WTC11 (cell line): ENCODE measurements around the gene WTIP. TPM values are rescaled to one million over a fixed set of nuclear protein-coding genes. Genes with fewer than 3 reads are reported as not detected.
A peak's percentile ranks its signal among the peaks of the same experiment; 100 is the strongest.

Source experiments
- ATAC-seq: fragments of 200-7000 bp; cut with Tn5 transposase; 2 replicates; pipeline ENCODE4 v1.10.0; 2021; ENCODE audit warnings: mild to moderate bottlenecking, moderate library complexity
- CTCF ChIA-PET: fragments of 300-600 bp; sonication (Branson Sonifier 250); formaldehyde crosslinking; loops from one replicate; lab custom pipeline; 2021; ENCODE audit warnings: antibody characterized with exemption; lab: Charles Lee
- POLR2A ChIA-PET: fragments of 350-600 bp; sonication (Branson Sonifier 250); formaldehyde crosslinking; loops from one replicate; lab custom pipeline; 2021; ENCODE audit warnings: antibody characterized with exemption; lab: Charles Lee
- DNase-seq: peaks from one replicate; pipeline ENCODE4 v3.0.0; 2021; ENCODE audit warnings: low spot score
- H3K27ac Mint-ChIP-seq: 2 replicates; pipeline ENCODE4 v1.8.0; 2021; ENCODE audit warnings: mixed read lengths
- H3K27me3 Mint-ChIP-seq: 2 replicates; pipeline ENCODE4 v1.8.0; 2021; ENCODE audit warnings: low read depth, mild to moderate bottlenecking, moderate library complexity, mixed read lengths
- H3K36me3 Mint-ChIP-seq: 2 replicates; pipeline ENCODE4 v1.8.0; 2021; ENCODE audit warnings: mixed read lengths
- H3K4me1 Mint-ChIP-seq: 2 replicates; pipeline ENCODE4 v1.8.0; 2022; ENCODE audit warnings: mixed read lengths
- H3K4me3 Mint-ChIP-seq: 2 replicates; pipeline ENCODE4 v1.8.0; 2021; ENCODE audit warnings: mild to moderate bottlenecking, moderate library complexity, mixed read lengths
- H3K9me3 Mint-ChIP-seq: 2 replicates; pipeline ENCODE4 v1.8.0; 2021; ENCODE audit warnings: mixed read lengths
- ATF1 ChIP-seq: sonication (generic); formaldehyde crosslinking; IDR thresholded peaks from 2 replicates; pipeline ENCODE4 v1.8.1; 2023; ENCODE audit warnings: mild to moderate bottlenecking, moderate library complexity, missing genetic modification reagents
- FOXJ3 ChIP-seq: sonication (generic); formaldehyde crosslinking; IDR thresholded peaks from 2 replicates; pipeline ENCODE4 v1.9.0; 2021; ENCODE audit warnings: missing genetic modification reagents, mild to moderate bottlenecking, borderline replicate concordance
- GRHL2 ChIP-seq: fragments of 250-450 bp; sonication (Bioruptor Pico); IDR thresholded peaks from 2 replicates; pipeline ENCODE4 v1.8.0; 2022; ENCODE audit warnings: mild to moderate bottlenecking, moderate library complexity; ENCODE audit not compliant: insufficient replicate concordance, severe bottlenecking
- GTF2I ChIP-seq: fragments of 250-450 bp; sonication (Bioruptor Pico); conservative IDR thresholded peaks from 2 replicates; pipeline ENCODE4 v1.4.0; 2021; ENCODE audit warnings: mild to moderate bottlenecking
- HMGA2 ChIP-seq: fragments of 250-450 bp; sonication (Bioruptor Pico); IDR thresholded peaks from 2 replicates; pipeline ENCODE4 v1.4.0; 2021; ENCODE audit warnings: mild to moderate bottlenecking, moderate library complexity
- MYBL2 ChIP-seq: sonication (generic); formaldehyde crosslinking; IDR thresholded peaks from 2 replicates; pipeline ENCODE4 v1.8.1; 2023; ENCODE audit warnings: mild to moderate bottlenecking, moderate library complexity, missing genetic modification reagents
- NFYB ChIP-seq: sonication (generic); formaldehyde crosslinking; conservative IDR thresholded peaks from 2 replicates; pipeline ENCODE4 v1.8.0; 2022; ENCODE audit warnings: low read depth, missing genetic modification reagents
- OVOL2 ChIP-seq: fragments of 250-450 bp; sonication (Bioruptor Pico); IDR thresholded peaks from 2 replicates; pipeline ENCODE4 v1.9.0; 2021; ENCODE audit warnings: mild to moderate bottlenecking, borderline replicate concordance
- PRRX2 ChIP-seq: fragments of 250-450 bp; sonication (Bioruptor Pico); IDR thresholded peaks from 2 replicates; pipeline ENCODE4 v1.8.0; 2021; ENCODE audit warnings: mild to moderate bottlenecking
- RORB ChIP-seq: fragments of 250-450 bp; sonication (Bioruptor Pico); IDR thresholded peaks from 2 replicates; pipeline ENCODE4 v1.9.0; 2021; ENCODE audit warnings: mild to moderate bottlenecking
- TP53 ChIP-seq: sonication (generic); formaldehyde crosslinking; IDR thresholded peaks from 2 replicates; pipeline ENCODE4 v1.8.1; 2023; ENCODE audit warnings: mild to moderate bottlenecking, missing genetic modification reagents
- ZBTB21 ChIP-seq: sonication (generic); formaldehyde crosslinking; IDR thresholded peaks from 2 replicates; pipeline ENCODE4 v1.8.1; 2023; ENCODE audit warnings: mild to moderate bottlenecking, missing genetic modification reagents, borderline replicate concordance
- ZNF232 ChIP-seq: sonication (generic); formaldehyde crosslinking; IDR thresholded peaks from 2 replicates; pipeline ENCODE4 v1.8.0; 2022; ENCODE audit warnings: mild to moderate bottlenecking, missing genetic modification reagents
- ZNF423 ChIP-seq: fragments of 250-450 bp; sonication (Bioruptor Pico); IDR thresholded peaks from 2 replicates; pipeline ENCODE4 v2.1.2; 2022; ENCODE audit warnings: mild to moderate bottlenecking, moderate library complexity
- total RNA-seq: library from RNA; stranded (reverse); gene quantifications from 3 replicates; pipeline ENCODE4 v1.2.3, GENCODE V29; 2021
- TF ChIP-seq, protein P1 (sequence below): sonication (generic); formaldehyde crosslinking; IDR thresholded peaks from 2 replicates; pipeline ENCODE4 v1.8.1; 2023; ENCODE audit warnings: mild to moderate bottlenecking, missing genetic modification reagents, borderline replicate concordance
- TF ChIP-seq, protein P2 (sequence below): fragments of 250-450 bp; sonication (Bioruptor Pico); conservative IDR thresholded peaks from 2 replicates; pipeline ENCODE4 v1.9.0; 2021; ENCODE audit warnings: mild to moderate bottlenecking
- TF ChIP-seq, protein P3 (sequence below): sonication (generic); formaldehyde crosslinking; IDR thresholded peaks from 2 replicates; pipeline ENCODE4 v1.8.0; 2022; ENCODE audit warnings: missing genetic modification reagents
- TF ChIP-seq, protein P4 (sequence below): sonication (generic); formaldehyde crosslinking; conservative IDR thresholded peaks from 2 replicates; pipeline ENCODE4 v1.8.1; 2023; ENCODE audit warnings: mild to moderate bottlenecking, low read depth, missing genetic modification reagents, moderate library complexity
- TF ChIP-seq, protein P5 (sequence below): sonication (generic); formaldehyde crosslinking; conservative IDR thresholded peaks from 2 replicates; pipeline ENCODE4 v1.8.1; 2022; ENCODE audit warnings: mild to moderate bottlenecking, missing genetic modification reagents
- TF ChIP-seq, protein P6 (sequence below): fragments of 250-450 bp; sonication (Bioruptor Pico); IDR thresholded peaks from 2 replicates; pipeline ENCODE4 v1.8.0; 2021; ENCODE audit warnings: mild to moderate bottlenecking
- TF ChIP-seq, protein P7 (sequence below): fragments of 250-450 bp; sonication (Bioruptor Pico); IDR thresholded peaks from 2 replicates; pipeline ENCODE4 v2.1.2; 2022; ENCODE audit warnings: mild to moderate bottlenecking, moderate library complexity

Gene WTIP
- total RNA-seq, 1 experiment from 2014 or later, result 14.3 TPM

DNA sequence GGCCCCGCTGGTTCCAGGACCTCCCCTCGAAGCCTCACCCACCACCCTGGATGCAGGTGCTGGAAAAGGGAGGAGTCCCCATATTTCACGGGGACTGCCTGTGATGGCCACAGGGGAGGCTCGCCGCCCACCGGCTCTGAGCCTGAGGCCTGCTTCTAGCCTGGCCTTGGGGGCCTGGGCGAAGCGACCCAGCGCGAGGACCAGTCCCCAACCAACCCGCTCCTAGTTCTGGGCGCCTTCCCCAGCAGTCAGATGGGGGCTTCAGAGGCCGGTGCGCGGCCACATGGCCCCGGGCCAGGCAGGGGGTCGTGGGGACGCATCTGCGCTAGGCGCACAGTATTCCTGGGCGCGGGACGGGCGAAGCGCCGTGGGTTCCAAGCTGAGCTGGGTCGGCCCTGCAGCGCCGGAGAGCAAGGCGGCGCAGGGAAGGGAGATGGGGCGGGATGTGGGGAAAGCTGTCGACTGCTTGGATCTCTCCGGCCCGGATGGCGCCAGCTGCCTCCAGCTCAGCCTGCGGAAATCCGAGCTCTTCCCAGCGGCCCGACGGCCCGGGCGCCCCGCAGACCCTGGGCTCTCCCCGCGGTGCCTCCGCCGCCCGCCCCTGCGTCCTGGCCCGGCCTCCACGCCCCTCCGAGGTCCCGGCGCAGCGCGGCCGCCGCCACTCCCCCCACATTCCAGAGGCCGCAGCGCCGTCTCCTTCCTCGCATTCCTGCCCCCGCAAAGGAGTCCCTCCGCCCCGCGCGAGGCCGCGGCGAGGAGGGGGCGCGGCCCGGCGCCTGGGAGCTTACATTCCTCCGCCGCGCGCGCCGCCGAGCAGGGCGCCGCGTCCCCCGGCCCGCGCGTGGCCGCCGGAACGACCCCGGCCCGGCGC, at the start of gene WTIP (continued):
- TF ChIP-seq, protein P1, sequence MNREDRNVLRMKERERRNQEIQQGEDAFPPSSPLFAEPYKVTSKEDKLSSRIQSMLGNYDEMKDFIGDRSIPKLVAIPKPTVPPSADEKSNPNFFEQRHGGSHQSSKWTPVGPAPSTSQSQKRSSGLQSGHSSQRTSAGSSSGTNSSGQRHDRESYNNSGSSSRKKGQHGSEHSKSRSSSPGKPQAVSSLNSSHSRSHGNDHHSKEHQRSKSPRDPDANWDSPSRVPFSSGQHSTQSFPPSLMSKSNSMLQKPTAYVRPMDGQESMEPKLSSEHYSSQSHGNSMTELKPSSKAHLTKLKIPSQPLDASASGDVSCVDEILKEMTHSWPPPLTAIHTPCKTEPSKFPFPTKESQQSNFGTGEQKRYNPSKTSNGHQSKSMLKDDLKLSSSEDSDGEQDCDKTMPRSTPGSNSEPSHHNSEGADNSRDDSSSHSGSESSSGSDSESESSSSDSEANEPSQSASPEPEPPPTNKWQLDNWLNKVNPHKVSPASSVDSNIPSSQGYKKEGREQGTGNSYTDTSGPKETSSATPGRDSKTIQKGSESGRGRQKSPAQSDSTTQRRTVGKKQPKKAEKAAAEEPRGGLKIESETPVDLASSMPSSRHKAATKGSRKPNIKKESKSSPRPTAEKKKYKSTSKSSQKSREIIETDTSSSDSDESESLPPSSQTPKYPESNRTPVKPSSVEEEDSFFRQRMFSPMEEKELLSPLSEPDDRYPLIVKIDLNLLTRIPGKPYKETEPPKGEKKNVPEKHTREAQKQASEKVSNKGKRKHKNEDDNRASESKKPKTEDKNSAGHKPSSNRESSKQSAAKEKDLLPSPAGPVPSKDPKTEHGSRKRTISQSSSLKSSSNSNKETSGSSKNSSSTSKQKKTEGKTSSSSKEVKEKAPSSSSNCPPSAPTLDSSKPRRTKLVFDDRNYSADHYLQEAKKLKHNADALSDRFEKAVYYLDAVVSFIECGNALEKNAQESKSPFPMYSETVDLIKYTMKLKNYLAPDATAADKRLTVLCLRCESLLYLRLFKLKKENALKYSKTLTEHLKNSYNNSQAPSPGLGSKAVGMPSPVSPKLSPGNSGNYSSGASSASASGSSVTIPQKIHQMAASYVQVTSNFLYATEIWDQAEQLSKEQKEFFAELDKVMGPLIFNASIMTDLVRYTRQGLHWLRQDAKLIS, result no peak
- no peak for TF ChIP-seq OVOL2

DNA sequence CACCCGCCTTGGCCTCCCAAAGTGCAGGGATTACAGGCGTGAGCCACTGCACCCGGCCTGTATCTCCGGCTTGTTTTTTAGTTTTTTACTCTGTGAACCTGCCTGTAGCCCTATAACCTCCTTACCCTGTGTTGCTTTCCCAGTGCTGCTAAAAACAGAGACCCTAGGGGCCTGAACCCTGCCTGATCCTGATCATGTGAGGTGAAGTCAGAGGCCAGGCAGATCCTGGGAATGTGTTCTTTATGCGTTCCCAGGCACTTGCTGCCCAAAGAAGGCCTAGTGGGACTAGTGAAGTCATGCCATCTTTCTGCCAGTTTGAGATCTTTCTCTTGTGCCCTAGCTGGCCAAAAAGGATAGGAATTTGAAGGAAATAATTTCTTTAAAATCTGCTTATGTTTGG, 48.8 kb upstream of the WTIP start:
- Mint-ChIP-seq H3K4me3 (no peak overlapping the region), H3K36me3 (peaks cover 51% of the 10 kb centered on the region), H3K27me3 (no peaks in the 10 kb centered on the region), H3K27ac (peak overlapping the region; percentile 89)
- no peak for ATAC-seq
- POLR2A ChIA-PET, result no interaction called here
- TF ChIP-seq TP53 (no peak), ATF1 (CRISPR knock-in tag) (no peak), GTF2I (CRISPR knock-in tag) (no peak), FOXJ3 (no peak), RORB (CRISPR knock-in tag) (no peak), MYBL2 (CRISPR knock-in tag) (no peak), HMGA2 (CRISPR knock-in tag) (no peak), NFYB (no peak), GRHL2 (CRISPR knock-in tag) (no peak), ZNF423 (CRISPR knock-in tag) (no peak), ZNF232 (CRISPR knock-in tag) (no peak), PRRX2 (CRISPR knock-in tag) (no peak), ZBTB21 (CRISPR knock-in tag) (no peak)
- TF ChIP-seq, protein P2, sequence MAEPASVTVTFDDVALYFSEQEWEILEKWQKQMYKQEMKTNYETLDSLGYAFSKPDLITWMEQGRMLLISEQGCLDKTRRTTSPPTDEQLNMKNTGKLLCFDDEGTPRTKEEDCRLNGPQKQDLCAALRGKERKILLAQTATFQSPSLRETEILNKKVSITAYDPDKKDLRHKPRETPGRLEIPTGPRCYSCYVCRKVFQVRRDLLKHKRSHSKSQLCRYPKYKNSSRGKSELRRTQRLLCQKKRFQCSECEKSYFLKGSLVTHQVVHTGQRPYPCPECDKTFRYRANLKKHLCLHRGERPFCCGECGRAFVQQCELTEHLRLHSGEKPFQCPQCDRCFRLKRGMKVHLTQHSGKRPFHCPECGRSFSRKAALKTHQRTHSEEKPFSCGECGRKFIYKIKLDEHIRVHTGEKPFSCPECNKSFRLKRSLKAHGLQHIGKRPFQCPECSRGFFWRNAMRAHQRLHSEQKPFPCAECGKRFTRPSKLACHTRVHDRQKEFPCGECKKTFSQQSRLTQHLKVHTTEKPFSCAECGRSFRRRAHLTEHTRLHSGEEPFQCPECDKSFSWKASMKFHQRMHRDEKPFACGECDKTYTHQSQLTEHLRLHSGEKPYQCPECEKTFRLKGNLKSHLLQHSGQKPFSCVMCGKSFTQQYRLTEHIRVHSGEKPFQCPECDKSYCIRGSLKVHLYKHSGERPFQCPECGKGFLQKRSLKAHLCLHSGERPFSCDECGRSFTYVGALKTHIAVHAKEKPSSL (CRISPR knock-in tag), result no peak
- TF ChIP-seq, protein P3, sequence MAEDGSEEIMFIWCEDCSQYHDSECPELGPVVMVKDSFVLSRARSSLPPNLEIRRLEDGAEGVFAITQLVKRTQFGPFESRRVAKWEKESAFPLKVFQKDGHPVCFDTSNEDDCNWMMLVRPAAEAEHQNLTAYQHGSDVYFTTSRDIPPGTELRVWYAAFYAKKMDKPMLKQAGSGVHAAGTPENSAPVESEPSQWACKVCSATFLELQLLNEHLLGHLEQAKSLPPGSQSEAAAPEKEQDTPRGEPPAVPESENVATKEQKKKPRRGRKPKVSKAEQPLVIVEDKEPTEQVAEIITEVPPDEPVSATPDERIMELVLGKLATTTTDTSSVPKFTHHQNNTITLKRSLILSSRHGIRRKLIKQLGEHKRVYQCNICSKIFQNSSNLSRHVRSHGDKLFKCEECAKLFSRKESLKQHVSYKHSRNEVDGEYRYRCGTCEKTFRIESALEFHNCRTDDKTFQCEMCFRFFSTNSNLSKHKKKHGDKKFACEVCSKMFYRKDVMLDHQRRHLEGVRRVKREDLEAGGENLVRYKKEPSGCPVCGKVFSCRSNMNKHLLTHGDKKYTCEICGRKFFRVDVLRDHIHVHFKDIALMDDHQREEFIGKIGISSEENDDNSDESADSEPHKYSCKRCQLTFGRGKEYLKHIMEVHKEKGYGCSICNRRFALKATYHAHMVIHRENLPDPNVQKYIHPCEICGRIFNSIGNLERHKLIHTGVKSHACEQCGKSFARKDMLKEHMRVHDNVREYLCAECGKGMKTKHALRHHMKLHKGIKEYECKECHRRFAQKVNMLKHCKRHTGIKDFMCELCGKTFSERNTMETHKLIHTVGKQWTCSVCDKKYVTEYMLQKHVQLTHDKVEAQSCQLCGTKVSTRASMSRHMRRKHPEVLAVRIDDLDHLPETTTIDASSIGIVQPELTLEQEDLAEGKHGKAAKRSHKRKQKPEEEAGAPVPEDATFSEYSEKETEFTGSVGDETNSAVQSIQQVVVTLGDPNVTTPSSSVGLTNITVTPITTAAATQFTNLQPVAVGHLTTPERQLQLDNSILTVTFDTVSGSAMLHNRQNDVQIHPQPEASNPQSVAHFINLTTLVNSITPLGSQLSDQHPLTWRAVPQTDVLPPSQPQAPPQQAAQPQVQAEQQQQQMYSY (CRISPR knock-in tag), result no peak
- TF ChIP-seq, protein P4, sequence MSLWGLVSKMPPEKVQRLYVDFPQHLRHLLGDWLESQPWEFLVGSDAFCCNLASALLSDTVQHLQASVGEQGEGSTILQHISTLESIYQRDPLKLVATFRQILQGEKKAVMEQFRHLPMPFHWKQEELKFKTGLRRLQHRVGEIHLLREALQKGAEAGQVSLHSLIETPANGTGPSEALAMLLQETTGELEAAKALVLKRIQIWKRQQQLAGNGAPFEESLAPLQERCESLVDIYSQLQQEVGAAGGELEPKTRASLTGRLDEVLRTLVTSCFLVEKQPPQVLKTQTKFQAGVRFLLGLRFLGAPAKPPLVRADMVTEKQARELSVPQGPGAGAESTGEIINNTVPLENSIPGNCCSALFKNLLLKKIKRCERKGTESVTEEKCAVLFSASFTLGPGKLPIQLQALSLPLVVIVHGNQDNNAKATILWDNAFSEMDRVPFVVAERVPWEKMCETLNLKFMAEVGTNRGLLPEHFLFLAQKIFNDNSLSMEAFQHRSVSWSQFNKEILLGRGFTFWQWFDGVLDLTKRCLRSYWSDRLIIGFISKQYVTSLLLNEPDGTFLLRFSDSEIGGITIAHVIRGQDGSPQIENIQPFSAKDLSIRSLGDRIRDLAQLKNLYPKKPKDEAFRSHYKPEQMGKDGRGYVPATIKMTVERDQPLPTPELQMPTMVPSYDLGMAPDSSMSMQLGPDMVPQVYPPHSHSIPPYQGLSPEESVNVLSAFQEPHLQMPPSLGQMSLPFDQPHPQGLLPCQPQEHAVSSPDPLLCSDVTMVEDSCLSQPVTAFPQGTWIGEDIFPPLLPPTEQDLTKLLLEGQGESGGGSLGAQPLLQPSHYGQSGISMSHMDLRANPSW (CRISPR knock-in tag), result no peak
- TF ChIP-seq, protein P5, sequence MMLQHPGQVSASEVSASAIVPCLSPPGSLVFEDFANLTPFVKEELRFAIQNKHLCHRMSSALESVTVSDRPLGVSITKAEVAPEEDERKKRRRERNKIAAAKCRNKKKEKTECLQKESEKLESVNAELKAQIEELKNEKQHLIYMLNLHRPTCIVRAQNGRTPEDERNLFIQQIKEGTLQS (CRISPR knock-in tag), result no peak
- TF ChIP-seq, protein P6, sequence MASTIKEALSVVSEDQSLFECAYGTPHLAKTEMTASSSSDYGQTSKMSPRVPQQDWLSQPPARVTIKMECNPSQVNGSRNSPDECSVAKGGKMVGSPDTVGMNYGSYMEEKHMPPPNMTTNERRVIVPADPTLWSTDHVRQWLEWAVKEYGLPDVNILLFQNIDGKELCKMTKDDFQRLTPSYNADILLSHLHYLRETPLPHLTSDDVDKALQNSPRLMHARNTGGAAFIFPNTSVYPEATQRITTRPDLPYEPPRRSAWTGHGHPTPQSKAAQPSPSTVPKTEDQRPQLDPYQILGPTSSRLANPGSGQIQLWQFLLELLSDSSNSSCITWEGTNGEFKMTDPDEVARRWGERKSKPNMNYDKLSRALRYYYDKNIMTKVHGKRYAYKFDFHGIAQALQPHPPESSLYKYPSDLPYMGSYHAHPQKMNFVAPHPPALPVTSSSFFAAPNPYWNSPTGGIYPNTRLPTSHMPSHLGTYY, result no peak
- TF ChIP-seq, protein P7, sequence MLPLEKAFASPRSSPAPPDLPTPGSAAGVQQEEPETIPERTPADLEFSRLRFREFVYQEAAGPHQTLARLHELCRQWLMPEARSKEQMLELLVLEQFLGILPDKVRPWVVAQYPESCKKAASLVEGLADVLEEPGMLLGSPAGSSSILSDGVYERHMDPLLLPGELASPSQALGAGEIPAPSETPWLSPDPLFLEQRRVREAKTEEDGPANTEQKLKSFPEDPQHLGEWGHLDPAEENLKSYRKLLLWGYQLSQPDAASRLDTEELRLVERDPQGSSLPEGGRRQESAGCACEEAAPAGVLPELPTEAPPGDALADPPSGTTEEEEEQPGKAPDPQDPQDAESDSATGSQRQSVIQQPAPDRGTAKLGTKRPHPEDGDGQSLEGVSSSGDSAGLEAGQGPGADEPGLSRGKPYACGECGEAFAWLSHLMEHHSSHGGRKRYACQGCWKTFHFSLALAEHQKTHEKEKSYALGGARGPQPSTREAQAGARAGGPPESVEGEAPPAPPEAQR (CRISPR knock-in tag), result no peak
- TF ChIP-seq, all 79 proteins: peak for 0
- CTCF ChIA-PET, result no interaction called here
- DNase-seq, result no peak
- peaks cover 19% of the 10 kb centered on the region for H3K4me1 Mint-ChIP-seq
- no peaks in the 10 kb centered on the region for H3K9me3 Mint-ChIP-seq
